ENCODE measurements around the gene ABCF1. TPM values are rescaled to one million over a fixed set of nuclear protein-coding genes. Genes with fewer than 3 reads are reported as not detected.

Gene ABCF1
- total RNA-seq, 1 donor, result 37.3 TPM

- Histone ChIP-seq H3K9me3 (ENCODE audit: low read depth, low read length) (no peaks in the 10 kb centered on the region), H4K20me1 (ENCODE audit: insufficient read depth, low read length) (no peaks in the 10 kb centered on the region), H3K36me3 (ENCODE audit: insufficient read depth, low read length) (peaks cover 51% of the 10 kb centered on the region), H3K4me1 (ENCODE audit: insufficient read depth, low read length) (peaks cover 4% of the 10 kb centered on the region), H3K4me2 (ENCODE audit: insufficient read depth, low read length) (no peak overlapping the region), H3K4me3 (ENCODE audit: insufficient read depth, low read length) (no peak overlapping the region), H3K27me3 (ENCODE audit: insufficient read depth, low read length) (no peaks in the 10 kb centered on the region), H3K27ac (ENCODE audit: low read depth, low read length) (no peak overlapping the region), H2AFZ (ENCODE audit: low read length) (no peak overlapping the region), H3K79me2 (ENCODE audit: insufficient read depth, low read length) (peaks cover 4% of the 10 kb centered on the region)
- peak; percentile 42 for DNase-seq (ENCODE audit: insufficient read length, low spot score, missing footprints)
- TF ChIP-seq CTCF (IDR thresholded peaks at IDR 0.05; ENCODE audit: extremely low read depth, low read depth, low read length), result no peak
These were observed 22.9 kb upstream of the ABCF1 start for GRCh38 chr6:30548375-30548774.

DNA sequence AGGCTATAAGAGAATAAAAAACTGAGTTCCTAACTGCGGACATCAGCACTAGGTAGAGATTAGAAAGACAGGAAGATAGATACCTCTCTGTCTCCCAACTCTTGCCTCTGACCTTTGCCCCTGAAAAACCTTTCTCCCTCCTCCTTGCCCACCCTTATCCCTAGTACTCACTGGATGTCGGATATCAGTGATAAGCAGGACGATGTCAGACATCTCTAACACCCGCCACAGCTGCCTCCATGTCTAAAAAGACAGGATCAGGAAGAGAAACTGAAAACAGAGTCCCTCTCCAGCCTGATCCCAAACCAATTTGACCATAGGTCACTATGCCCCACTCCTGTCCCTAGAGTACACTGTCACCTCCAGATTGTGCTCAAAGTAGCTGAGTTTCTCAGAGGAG, 16.8 kb upstream of the ABCF1 start:
- Histone ChIP-seq H3K9me3 (ENCODE audit: low read depth, low read length) (no peaks in the 10 kb centered on the region), H3K4me3 (ENCODE audit: insufficient read depth, low read length) (peak overlapping the region; percentile 92), H4K20me1 (ENCODE audit: insufficient read depth, low read length) (peaks cover 11% of the 10 kb centered on the region), H3K27ac (ENCODE audit: low read depth, low read length) (peak overlapping the region; percentile 98), H2AFZ (ENCODE audit: low read length) (no peak overlapping the region), H3K4me1 (ENCODE audit: insufficient read depth, low read length) (peaks cover 18% of the 10 kb centered on the region), H3K27me3 (ENCODE audit: insufficient read depth, low read length) (no peaks in the 10 kb centered on the region), H3K79me2 (ENCODE audit: insufficient read depth, low read length) (peaks cover 57% of the 10 kb centered on the region), H3K36me3 (ENCODE audit: insufficient read depth, low read length) (peaks cover 50% of the 10 kb centered on the region), H3K4me2 (ENCODE audit: insufficient read depth, low read length) (peak overlapping the region; percentile 94)
- DNase-seq (ENCODE audit: insufficient read length, low spot score, missing footprints), result peak; percentile 54
- no peak for TF ChIP-seq CTCF (IDR thresholded peaks at IDR 0.05; ENCODE audit: extremely low read depth, low read depth, low read length)

DNA sequence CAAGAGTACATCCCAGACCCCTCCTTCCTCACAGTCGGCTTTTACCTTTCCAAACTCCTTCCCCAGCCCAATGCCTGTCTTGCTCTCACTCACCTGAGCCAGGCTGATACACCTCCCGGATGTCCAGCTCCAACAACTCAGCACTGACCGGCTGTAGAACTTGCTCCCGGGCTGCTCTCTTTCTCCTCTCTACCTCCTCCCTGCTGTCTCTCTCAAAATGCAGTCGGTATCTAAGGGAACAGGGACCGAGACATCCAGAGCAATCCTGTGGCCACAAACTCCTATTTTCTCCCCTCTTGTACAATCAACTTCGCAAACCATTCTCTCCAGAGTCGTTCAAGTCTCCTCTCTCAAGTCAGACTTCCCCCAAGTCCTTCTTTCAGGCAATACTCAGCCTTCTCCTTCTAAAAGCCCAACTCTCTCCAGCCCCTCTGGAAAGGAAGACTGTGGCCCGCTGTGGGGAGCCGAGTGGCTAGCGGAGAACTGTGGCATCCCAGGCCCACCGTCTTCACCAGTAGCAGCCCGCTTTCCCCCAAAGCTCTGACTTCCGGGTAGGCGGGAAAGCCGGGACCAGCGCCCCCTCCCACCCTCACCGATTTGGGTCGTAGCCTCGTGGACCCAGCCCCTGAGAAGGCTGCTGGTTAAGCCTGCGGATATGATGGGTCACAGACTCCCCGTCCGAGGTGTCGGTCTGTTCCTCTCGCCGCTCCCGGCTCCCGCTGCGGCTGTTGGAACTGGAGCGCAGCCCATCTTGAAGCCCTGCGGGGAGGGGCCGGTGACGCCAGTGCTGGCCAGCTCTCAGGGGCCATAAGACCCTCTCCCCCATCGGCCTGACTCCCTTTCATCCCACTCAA, 16.1 kb upstream of the ABCF1 start:
- H3K4me3 ChIP-seq (ENCODE audit: insufficient read depth, low read length), result peak overlapping the region; percentile 92
- no peak for TF ChIP-seq CTCF (IDR thresholded peaks at IDR 0.05; ENCODE audit: extremely low read depth, low read depth, low read length)
- H3K36me3 ChIP-seq (ENCODE audit: insufficient read depth, low read length), result peaks cover 49% of the 10 kb centered on the region
- H3K4me1 ChIP-seq (ENCODE audit: insufficient read depth, low read length), result peaks cover 18% of the 10 kb centered on the region
- H4K20me1 ChIP-seq (ENCODE audit: insufficient read depth, low read length), result peaks cover 11% of the 10 kb centered on the region
- no peaks in the 10 kb centered on the region for H3K9me3 ChIP-seq (ENCODE audit: low read depth, low read length)
- H3K4me2 ChIP-seq (ENCODE audit: insufficient read depth, low read length), result peak overlapping the region; percentile 94
- DNase-seq (ENCODE audit: insufficient read length, low spot score, missing footprints), result peak; percentile 90
- H3K27me3 ChIP-seq (ENCODE audit: insufficient read depth, low read length), result no peaks in the 10 kb centered on the region
- peak overlapping the region; percentile 94 for H2AFZ ChIP-seq (ENCODE audit: low read length)
- H3K79me2 ChIP-seq (ENCODE audit: insufficient read depth, low read length), result peaks cover 61% of the 10 kb centered on the region
- peak overlapping the region; percentile 98 for H3K27ac ChIP-seq (ENCODE audit: low read depth, low read length)

GRCh38 chr6:30555816-30556065, 15.5 kb upstream of the ABCF1 start:
- peak overlapping the region; percentile 92 for H3K4me3 ChIP-seq (ENCODE audit: insufficient read depth, low read length)
- H3K27me3 ChIP-seq (ENCODE audit: insufficient read depth, low read length), result no peaks in the 10 kb centered on the region
- peaks cover 18% of the 10 kb centered on the region for H3K4me1 ChIP-seq (ENCODE audit: insufficient read depth, low read length)
- DNase-seq (ENCODE audit: insufficient read length, low spot score, missing footprints), result no peak
- H4K20me1 ChIP-seq (ENCODE audit: insufficient read depth, low read length), result peaks cover 11% of the 10 kb centered on the region
- peak overlapping the region; percentile 94 for H2AFZ ChIP-seq (ENCODE audit: low read length)
- H3K9me3 ChIP-seq (ENCODE audit: low read depth, low read length), result no peaks in the 10 kb centered on the region
- peaks cover 61% of the 10 kb centered on the region for H3K79me2 ChIP-seq (ENCODE audit: insufficient read depth, low read length)
- H3K36me3 ChIP-seq (ENCODE audit: insufficient read depth, low read length), result peaks cover 46% of the 10 kb centered on the region
- no peak for TF ChIP-seq CTCF (IDR thresholded peaks at IDR 0.05; ENCODE audit: extremely low read depth, low read depth, low read length)
- peak overlapping the region; percentile 94 for H3K4me2 ChIP-seq (ENCODE audit: insufficient read depth, low read length)
- H3K27ac ChIP-seq (ENCODE audit: low read depth, low read length), result peak overlapping the region; percentile 98
